C4-2B (cell line): Measurements from ENCODE around the gene CBLL2.

Source experiments
- H3K27ac ChIP-seq: fragments of 450-650 bp; 2 replicates; pipeline ENCODE4 v1.5.1; 2017
- CTCF ChIP-seq: fragments of 450-650 bp; conservative IDR thresholded peaks from 2 replicates; pipeline ENCODE4 v1.5.1; 2017; ENCODE audit warnings: mild to moderate bottlenecking
- ZFX ChIP-seq: fragments of 450-650 bp; IDR thresholded peaks from 2 replicates; pipeline ENCODE4 v1.6.1; 2017

Gene CBLL2

DNA sequence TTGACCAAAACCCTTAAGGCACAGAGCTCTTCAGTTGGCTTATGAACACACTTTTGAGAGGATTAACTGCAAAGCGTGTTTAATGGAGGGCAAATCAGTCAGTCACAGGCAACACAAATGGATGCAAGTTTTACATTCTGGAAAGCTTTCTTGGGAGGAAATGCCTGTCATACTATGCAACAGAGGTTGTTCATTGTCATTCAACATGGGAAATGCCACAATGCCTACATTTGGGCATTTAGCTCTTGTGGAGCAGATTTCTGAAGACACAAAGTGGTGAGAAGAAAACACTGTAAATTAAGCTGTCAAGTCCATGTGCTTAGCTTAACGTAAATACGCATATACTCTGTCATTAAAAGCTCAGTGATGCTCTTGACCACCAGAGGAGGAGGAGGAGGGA is 41.1 kb downstream of the CBLL2 start:
- no peak overlapping the region for H3K27ac ChIP-seq
- no peak for TF ChIP-seq ZFX
- TF ChIP-seq CTCF, result no peak

DNA sequence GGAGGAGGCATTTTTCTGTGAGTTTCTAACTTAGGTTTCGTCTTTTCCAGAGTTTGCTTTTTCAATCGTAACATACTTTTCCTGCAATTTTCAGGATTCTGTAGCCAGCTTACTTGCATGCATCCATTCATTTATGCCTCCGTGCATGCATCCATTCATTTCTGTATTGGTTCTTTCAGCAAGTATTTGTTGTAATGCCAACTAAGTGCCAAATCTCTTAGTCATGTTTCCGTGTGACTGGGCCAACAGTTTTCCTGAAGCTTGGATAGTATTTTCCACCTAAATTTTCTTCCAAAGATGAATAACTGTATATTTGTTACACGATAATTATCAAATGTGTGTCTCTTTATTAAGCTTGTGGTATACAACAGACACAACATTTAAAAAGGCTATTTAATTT is 41.5 kb downstream of the CBLL2 start:
- TF ChIP-seq CTCF (no peak), ZFX (no peak)
- H3K27ac ChIP-seq, result no peak overlapping the region

DNA sequence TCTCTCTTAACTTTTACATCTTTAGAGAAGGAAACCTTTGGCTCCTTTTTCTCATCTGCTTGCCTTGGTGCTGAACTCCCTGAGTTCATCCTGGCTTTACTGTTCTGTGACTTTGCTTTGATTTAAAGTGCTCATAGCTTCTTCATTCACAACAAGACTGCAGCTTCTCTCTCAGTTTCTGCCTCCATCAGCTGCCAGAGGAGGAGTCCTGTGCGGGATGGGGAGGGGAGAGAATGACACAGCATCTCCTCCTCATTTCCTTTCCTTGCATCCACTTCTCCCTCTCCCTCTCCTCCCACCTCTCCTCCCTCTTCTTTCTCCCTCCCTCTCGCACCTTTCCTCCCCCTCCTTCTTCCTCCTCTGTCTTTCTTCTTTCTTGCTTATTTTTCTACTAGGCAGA is 42.0 kb downstream of the CBLL2 start:
- H3K27ac ChIP-seq, result no peak overlapping the region
- TF ChIP-seq CTCF (no peak), ZFX (no peak)

GRCh38 chrX:22315151-22315550 is 42.4 kb downstream of the CBLL2 start:
- TF ChIP-seq ZFX (no peak), CTCF (no peak)
- H3K27ac ChIP-seq, result no peak overlapping the region

DNA sequence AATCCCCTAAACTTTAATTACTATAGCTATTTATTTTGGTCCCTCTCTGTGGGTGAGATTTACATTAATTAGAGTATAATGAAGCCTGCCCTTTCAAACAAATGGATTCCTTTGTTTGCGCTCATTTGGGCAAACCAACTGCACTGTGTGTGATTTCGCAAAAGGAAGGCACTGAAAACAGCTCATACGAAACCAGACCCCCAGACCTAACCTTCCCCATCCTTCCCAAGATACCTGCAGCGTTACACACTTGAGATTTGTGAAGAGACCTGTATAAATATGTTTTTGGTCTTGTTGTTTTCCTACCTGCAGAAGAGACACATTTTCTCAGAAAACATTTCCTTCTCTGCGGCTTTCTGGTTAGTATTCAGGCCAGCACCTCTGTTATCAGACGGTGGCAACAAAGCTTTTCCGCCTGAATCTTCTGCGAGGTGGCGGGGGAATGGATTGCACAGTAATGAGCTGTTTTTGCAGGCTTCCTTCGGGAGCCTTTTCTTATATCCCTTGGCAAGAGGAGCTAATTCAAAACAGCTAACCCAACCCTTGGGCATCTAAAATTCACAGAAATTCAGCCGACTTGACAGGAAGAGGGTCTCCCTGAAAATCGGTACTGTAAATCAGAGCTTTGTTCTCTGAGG is 47.6 kb downstream of the CBLL2 start:
- TF ChIP-seq ZFX (no peak), CTCF (no peak)
- no peak overlapping the region for H3K27ac ChIP-seq

DNA sequence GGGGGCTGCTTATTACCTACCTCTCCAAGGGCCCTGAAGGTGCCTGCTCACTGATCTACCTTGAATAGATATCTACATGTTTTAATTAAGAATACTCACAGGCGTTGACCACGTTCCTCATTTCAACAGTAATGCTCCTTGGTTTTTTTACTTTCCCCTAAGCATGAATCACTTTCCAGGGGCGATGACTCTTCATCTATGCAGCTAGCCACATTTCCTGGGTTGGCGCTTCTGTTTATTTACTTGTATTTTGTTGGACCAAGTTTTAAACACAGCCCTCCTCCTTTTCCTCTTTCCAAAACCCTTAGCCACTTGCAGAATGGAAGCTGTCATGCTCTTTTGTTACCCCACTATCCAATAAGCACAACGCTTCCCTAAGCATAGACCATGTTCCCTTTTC is 50.8 kb downstream of the CBLL2 start:
- H3K27ac ChIP-seq, result no peak overlapping the region
- TF ChIP-seq CTCF (no peak), ZFX (no peak)
